ENCODE measurements around the gene ZNF813. TPM values are rescaled to one million over a fixed set of nuclear protein-coding genes. Genes with fewer than 3 reads are reported as not detected.
"Not testable (repeated sequence)": the region's sequence is repeated elsewhere in the genome, so short reads cannot be mapped to it uniquely, and the experiment has no call there.

ZNF813 gene
- total RNA-seq, 1 donor from 2014 or later: 7.6 TPM

DNA sequence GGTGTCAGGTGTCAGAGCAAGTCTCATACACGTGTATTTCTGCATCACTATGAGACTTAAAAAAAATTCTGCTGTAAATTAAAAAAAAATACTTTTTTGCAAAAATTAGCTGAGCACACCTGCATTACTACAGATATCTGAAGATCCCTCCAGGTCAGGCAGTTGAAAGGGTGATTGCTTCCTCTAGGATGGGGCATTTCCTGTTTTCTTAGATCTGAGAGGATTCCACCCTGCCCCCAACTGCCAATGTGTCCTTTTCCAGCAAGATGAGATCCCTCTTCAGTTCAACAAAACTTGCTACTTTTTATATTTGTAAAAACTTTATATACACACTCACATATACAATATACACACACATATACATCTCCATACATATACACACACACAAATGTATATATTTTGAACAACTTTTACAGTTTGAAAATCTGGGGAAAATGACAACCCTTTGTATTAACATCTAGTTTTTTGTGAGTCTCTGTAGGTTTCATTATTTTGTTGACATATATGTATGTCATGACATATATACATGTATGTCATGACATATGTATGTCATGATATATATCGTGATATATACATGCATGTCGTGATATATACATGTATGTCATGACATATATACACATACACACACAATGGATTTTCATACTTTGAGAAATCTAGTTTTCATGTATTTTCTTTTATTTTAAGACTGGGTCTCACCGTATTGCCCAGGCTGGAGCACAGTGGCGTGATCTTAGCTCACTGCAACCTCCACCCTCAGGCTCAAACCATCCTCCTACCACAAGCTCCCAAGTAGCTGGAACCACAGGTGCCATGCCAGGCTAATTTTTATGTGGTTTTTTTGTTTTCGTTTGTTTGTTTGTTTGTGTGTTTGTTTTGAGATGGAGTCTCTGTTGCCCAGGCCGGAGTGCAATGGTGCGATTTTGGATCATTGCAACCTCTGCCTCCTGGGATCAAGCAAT is 17.8 kb downstream of the ZNF813 start:
- TF ChIP-seq, protein P1, sequence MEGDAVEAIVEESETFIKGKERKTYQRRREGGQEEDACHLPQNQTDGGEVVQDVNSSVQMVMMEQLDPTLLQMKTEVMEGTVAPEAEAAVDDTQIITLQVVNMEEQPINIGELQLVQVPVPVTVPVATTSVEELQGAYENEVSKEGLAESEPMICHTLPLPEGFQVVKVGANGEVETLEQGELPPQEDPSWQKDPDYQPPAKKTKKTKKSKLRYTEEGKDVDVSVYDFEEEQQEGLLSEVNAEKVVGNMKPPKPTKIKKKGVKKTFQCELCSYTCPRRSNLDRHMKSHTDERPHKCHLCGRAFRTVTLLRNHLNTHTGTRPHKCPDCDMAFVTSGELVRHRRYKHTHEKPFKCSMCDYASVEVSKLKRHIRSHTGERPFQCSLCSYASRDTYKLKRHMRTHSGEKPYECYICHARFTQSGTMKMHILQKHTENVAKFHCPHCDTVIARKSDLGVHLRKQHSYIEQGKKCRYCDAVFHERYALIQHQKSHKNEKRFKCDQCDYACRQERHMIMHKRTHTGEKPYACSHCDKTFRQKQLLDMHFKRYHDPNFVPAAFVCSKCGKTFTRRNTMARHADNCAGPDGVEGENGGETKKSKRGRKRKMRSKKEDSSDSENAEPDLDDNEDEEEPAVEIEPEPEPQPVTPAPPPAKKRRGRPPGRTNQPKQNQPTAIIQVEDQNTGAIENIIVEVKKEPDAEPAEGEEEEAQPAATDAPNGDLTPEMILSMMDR (conservative IDR thresholded peaks at IDR 0.05): no peak
- Mint-ChIP-seq H3K4me1 (ENCODE audit: unreplicated experiment) (no peaks in the 10 kb centered on the region), H3K4me3 (no peak overlapping the region), H3K9me3 (peaks cover 12% of the 10 kb centered on the region), H3K27ac (no peak overlapping the region), H3K36me3 (peaks cover 54% of the 10 kb centered on the region), H3K27me3 (no peaks in the 10 kb centered on the region)
- no peak for DNase-seq (ENCODE audit: extremely low spot score, unreplicated experiment)

DNA sequence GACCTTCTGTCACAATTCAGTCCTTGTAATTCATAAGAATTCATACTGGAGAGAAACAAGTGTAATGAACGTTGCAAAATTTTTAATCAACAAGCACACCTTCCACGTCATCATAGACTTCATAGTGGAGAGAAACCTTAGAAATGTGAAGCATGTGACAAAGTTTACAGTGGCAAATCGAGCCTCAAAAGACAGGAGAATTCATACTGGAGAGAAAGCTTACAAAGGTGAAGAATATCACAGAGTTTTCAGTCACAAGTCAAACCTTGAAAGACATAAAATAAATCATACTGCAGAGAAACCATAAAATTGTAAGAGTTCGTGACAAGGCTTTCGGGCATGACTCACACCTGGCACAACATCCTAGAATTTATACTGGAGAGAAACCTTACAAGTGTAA is 24.6 kb downstream of the ZNF813 start:
- peaks cover 17% of the 10 kb centered on the region for H3K9me3 Mint-ChIP-seq
- H3K36me3 Mint-ChIP-seq: peaks cover 54% of the 10 kb centered on the region
- no peak for DNase-seq (ENCODE audit: extremely low spot score, unreplicated experiment)
- TF ChIP-seq, protein P1 (conservative IDR thresholded peaks at IDR 0.05): no peak
- no peak overlapping the region for H3K4me3 Mint-ChIP-seq
- H3K4me1 Mint-ChIP-seq (ENCODE audit: unreplicated experiment): no peaks in the 10 kb centered on the region
- H3K27ac Mint-ChIP-seq: no peak overlapping the region
- H3K27me3 Mint-ChIP-seq: no peaks in the 10 kb centered on the region

DNA sequence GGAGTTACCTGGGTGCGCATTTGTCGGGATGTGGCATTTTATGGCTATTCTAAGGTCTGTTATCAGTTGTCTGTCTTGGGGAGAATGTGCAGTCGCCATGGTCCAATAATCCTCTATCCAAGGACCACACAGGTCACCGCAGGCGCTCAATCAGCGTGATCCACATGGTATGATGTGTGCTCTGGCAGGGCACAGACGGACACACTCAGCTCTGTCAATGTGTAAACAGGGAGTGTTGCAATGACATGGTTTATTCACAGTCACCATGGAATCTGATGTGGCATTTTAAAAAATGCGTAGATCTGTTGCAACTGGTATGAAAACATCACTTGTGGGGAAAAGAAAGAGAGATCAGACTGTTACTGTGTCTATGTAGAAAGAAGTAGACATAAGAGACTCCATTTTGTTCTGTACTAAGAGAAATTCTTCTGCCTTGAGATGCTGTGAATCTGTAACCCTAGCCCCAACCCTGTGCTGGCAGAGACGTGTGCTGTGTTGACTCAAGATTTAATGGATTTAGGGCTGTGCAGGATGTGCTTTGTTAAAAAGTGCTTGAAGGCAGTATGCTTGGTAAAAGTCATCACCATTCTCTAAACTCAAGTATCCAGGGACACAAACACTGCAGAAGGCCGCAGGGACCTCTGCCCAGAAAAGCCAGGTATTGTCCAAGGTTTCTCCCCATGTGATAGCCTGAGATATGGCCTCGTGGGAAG is 29.9 kb downstream of the ZNF813 start:
- Mint-ChIP-seq H3K36me3 (peaks cover 17% of the 10 kb centered on the region), H3K27ac (peak overlapping the region; percentile 1)
- H3K27me3 Mint-ChIP-seq; H3K9me3 Mint-ChIP-seq; DNase-seq (ENCODE audit: extremely low spot score, unreplicated experiment); H3K4me1 Mint-ChIP-seq (ENCODE audit: unreplicated experiment); H3K4me3 Mint-ChIP-seq: not testable (repeated sequence)

DNA sequence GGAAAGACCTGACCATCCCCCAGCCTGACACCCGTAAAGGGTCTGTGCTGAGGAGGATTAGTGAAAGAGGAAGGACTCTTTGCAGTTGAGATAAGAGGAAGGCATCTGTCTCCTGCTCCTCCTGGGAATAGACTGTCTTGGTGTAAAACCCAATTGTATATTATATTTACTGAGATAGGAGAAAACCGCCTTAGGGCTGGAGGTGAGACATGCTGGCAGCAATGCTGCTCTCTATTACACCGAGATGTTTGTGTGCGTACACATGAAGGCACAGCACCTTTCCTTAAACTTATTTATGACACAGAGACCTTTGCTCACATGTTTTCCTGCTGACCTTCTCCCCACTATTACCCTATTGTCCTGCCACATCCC is 30.5 kb downstream of the ZNF813 start:
- not testable (repeated sequence) for H3K27me3 Mint-ChIP-seq; H3K4me1 Mint-ChIP-seq (ENCODE audit: unreplicated experiment); H3K4me3 Mint-ChIP-seq; H3K27ac Mint-ChIP-seq; DNase-seq (ENCODE audit: extremely low spot score, unreplicated experiment); H3K9me3 Mint-ChIP-seq
- H3K36me3 Mint-ChIP-seq: peaks cover 12% of the 10 kb centered on the region

GRCh38 chr19:53503151-53503550 is 35.6 kb downstream of the ZNF813 start:
- H3K9me3 Mint-ChIP-seq, H3K27ac Mint-ChIP-seq: not testable (repeated sequence)
- H3K4me1 Mint-ChIP-seq (ENCODE audit: unreplicated experiment): peaks cover 15% of the 10 kb centered on the region

DNA sequence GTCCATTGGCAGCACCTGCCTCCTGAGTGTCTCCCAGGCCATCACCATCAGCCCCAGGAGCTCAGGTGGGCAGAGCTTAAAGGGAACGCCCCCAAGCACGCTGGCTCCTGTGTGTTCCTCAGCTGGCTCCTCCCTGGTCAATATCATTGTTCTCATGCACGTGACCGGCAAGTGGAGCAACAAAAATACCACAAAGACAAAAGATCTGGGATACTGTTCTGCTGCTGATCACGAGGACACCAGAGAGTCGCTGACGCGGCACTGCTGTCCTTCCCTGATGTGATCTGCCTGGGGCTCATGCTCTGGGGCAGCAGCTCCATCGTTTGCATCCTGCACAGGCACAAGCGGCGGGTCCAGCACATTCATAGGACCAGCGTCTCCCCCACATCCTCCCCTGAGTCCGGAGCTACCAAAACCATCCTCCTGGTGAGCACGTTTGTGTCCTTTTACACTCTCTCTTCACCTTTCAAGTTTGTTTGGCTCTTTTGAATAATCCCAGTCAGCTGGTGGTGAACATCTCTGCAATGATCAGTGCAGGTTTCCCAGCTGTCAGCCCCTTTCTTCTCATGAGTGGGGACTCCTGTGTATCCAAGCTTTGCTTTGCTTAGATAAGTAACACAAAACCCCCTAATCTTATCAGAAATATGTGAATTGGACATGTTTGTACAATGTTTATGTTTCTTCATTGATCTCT is 36.3 kb downstream of the ZNF813 start:
- Mint-ChIP-seq H3K4me3 (peak overlapping the region; percentile 69), H3K4me1 (ENCODE audit: unreplicated experiment) (peaks cover 15% of the 10 kb centered on the region)
- not testable (repeated sequence) for H3K27me3 Mint-ChIP-seq; H3K9me3 Mint-ChIP-seq; DNase-seq (ENCODE audit: extremely low spot score, unreplicated experiment); H3K27ac Mint-ChIP-seq; H3K36me3 Mint-ChIP-seq

More at GRCh38 chr19:53503151-53503550, 35.6 kb downstream of the ZNF813 start:
- DNase-seq (ENCODE audit: extremely low spot score, unreplicated experiment); H3K27me3 Mint-ChIP-seq; H3K36me3 Mint-ChIP-seq: not testable (repeated sequence)
- H3K4me3 Mint-ChIP-seq: peak overlapping the region; percentile 36

DNA sequence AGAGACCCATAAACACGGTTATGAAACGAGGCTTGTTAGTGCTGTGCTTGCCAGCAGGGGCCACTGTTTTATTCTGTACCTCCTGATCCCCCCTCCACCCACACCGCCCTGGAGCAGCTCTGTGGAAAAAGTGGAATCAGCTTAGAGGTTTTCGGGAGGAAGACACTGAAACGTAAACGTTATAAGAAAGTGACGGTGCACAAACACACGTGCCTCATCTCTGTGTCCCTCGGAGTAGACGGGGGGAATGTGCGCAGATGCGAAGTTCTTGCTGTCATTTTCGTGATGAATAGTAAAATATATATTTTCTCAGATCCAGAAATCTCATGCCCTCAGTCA is 36.8 kb downstream of the ZNF813 start:
- H3K4me1 Mint-ChIP-seq (ENCODE audit: unreplicated experiment): peaks cover 15% of the 10 kb centered on the region
- H3K27me3 Mint-ChIP-seq; H3K9me3 Mint-ChIP-seq; H3K27ac Mint-ChIP-seq; H3K36me3 Mint-ChIP-seq; DNase-seq (ENCODE audit: extremely low spot score, unreplicated experiment): not testable (repeated sequence)
- peak overlapping the region; percentile 69 for H3K4me3 Mint-ChIP-seq
- TF ChIP-seq, protein P1 (conservative IDR thresholded peaks at IDR 0.05): peak; percentile 44

All from type B pancreatic cell (in vitro differentiated cells).